ENCODE results near the gene FUZ. TPM values are rescaled to one million over a fixed set of nuclear protein-coding genes. Genes with fewer than 3 reads are reported as not detected.

Gene FUZ
- total RNA-seq, 1 experiment from 2014 or later = 13.9 TPM

- TF ChIP-seq REST (IDR thresholded peaks at IDR 0.05; ENCODE audit: insufficient read depth in 1 of 2, low read depth in 2 of 2, low read length in 1 of 2) = no peak
- no peak for TF ChIP-seq SIN3A (IDR thresholded peaks at IDR 0.05; ENCODE audit: borderline replicate concordance, insufficient read depth, low read depth, low read length)
- TF ChIP-seq POLR2AphosphoS5 (IDR thresholded peaks at IDR 0.05; ENCODE audit: low read depth, low read length) = no peak
- TF ChIP-seq CTCF (IDR thresholded peaks at IDR 0.05) = no peak
- TF ChIP-seq TCF7L2 (IDR thresholded peaks at IDR 0.05; ENCODE audit: low read depth, low read length) = no peak
- in situ Hi-C loops (cut with HindIII; ENCODE audit: low pct_unique_long_range_greater_than_20kb, low sequenced_read_pairs) = no loop called here
- CTCF ChIA-PET = no interaction called here
- no peak overlapping the region for H3K4me3 ChIP-seq (ENCODE audit: low read depth in 2 of 2, low read length in 2 of 2)
- H3K27ac ChIP-seq (ENCODE audit: low read length) = no peak overlapping the region
- H3K9me3 ChIP-seq (ENCODE audit: control insufficient read depth, insufficient read depth, low read depth, low read length) = no peaks in the 10 kb centered on the region
- intact Hi-C loops (cut with micrococcal nuclease; ENCODE audit: unreplicated experiment) = no loop called here
- no peaks in the 10 kb centered on the region for H3K36me3 ChIP-seq (ENCODE audit: control insufficient read depth, insufficient read depth, low read length)
- no TSS peak for BruUV-seq (replicated peaks)
- H3K27me3 ChIP-seq (ENCODE audit: control insufficient read depth, insufficient read depth, low read length) = no peaks in the 10 kb centered on the region
- POLR2A ChIA-PET = no interaction called here
- H3K4me1 ChIP-seq (ENCODE audit: control insufficient read depth, insufficient read depth, low read length) = no peaks in the 10 kb centered on the region
- DNase-seq (ENCODE audit: low read depth, low spot score) (no peak), ATAC-seq (no peak)
These were observed 36.7 kb downstream of the FUZ start for GRCh38 chr19:49776371-49776764.

- no TSS peak for BruUV-seq (replicated peaks)
- intact Hi-C loops (cut with micrococcal nuclease; ENCODE audit: unreplicated experiment) (no loop called here), in situ Hi-C loops (cut with HindIII; ENCODE audit: low pct_unique_long_range_greater_than_20kb, low sequenced_read_pairs) (no loop called here)
- Histone ChIP-seq H3K27me3 (ENCODE audit: control insufficient read depth, insufficient read depth, low read length) (no peaks in the 10 kb centered on the region), H3K36me3 (ENCODE audit: control insufficient read depth, insufficient read depth, low read length) (no peaks in the 10 kb centered on the region), H3K9me3 (ENCODE audit: control insufficient read depth, insufficient read depth, low read depth, low read length) (no peaks in the 10 kb centered on the region), H3K4me1 (ENCODE audit: control insufficient read depth, insufficient read depth, low read length) (no peaks in the 10 kb centered on the region), H3K27ac (ENCODE audit: low read length) (no peak overlapping the region), H3K4me3 (ENCODE audit: low read depth in 2 of 2, low read length in 2 of 2) (no peak overlapping the region)
- no peak for ATAC-seq
- ChIA-PET POLR2A (no interaction called here), CTCF (no interaction called here)
- TF ChIP-seq TCF7L2 (IDR thresholded peaks at IDR 0.05; ENCODE audit: low read depth, low read length) (no peak), POLR2AphosphoS5 (IDR thresholded peaks at IDR 0.05; ENCODE audit: low read depth, low read length) (no peak), REST (IDR thresholded peaks at IDR 0.05; ENCODE audit: insufficient read depth in 1 of 2, low read depth in 2 of 2, low read length in 1 of 2) (no peak), SIN3A (IDR thresholded peaks at IDR 0.05; ENCODE audit: borderline replicate concordance, insufficient read depth, low read depth, low read length) (no peak), CTCF (IDR thresholded peaks at IDR 0.05) (no peak)
- DNase-seq (ENCODE audit: low read depth, low spot score) = no peak
These were observed 37.2 kb downstream of the FUZ start for GRCh38 chr19:49775742-49776370.
